Measurements from ENCODE around the gene SPINK6.

- TF ChIP-seq, protein P1, sequence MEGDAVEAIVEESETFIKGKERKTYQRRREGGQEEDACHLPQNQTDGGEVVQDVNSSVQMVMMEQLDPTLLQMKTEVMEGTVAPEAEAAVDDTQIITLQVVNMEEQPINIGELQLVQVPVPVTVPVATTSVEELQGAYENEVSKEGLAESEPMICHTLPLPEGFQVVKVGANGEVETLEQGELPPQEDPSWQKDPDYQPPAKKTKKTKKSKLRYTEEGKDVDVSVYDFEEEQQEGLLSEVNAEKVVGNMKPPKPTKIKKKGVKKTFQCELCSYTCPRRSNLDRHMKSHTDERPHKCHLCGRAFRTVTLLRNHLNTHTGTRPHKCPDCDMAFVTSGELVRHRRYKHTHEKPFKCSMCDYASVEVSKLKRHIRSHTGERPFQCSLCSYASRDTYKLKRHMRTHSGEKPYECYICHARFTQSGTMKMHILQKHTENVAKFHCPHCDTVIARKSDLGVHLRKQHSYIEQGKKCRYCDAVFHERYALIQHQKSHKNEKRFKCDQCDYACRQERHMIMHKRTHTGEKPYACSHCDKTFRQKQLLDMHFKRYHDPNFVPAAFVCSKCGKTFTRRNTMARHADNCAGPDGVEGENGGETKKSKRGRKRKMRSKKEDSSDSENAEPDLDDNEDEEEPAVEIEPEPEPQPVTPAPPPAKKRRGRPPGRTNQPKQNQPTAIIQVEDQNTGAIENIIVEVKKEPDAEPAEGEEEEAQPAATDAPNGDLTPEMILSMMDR (IDR thresholded peaks at IDR 0.05; ENCODE audit: control extremely low read depth in 1 of 3, insufficient read depth in 1 of 3, low read depth in 1 of 3, low read length in 3 of 3) = no peak
- TF ChIP-seq POLR2A (IDR thresholded peaks at IDR 0.05; ENCODE audit: control extremely low read depth in 1 of 2, low read depth in 2 of 2, low read length in 2 of 2) (no peak), POLR2AphosphoS5 (IDR thresholded peaks at IDR 0.05; ENCODE audit: low read depth, low read length) (no peak), SP1 (IDR thresholded peaks at IDR 0.05; ENCODE audit: low read depth, low read length) (no peak), MAX (IDR thresholded peaks at IDR 0.05) (no peak), EZH2 (IDR thresholded peaks at IDR 0.05; ENCODE audit: low read depth, low read length, severe bottlenecking) (no peak), TCF12 (IDR thresholded peaks at IDR 0.05; ENCODE audit: low read depth, low read length) (no peak), JUND (IDR thresholded peaks at IDR 0.05; ENCODE audit: low read length) (no peak), CREB1 (IDR thresholded peaks at IDR 0.05) (no peak)
These were observed 18.7 kb downstream of the SPINK6 start for GRCh38 chr5:148221508-148221907.

Data from H1 (cell line).